Right atrium auricular region (tissue), 2 donors: ENCODE measurements around the gene STPG4. TPM values are rescaled to one million over a fixed set of nuclear protein-coding genes. Genes with fewer than 3 reads are reported as not detected.
"Not testable (repeated sequence)": the region's sequence is repeated elsewhere in the genome, so short reads cannot be mapped to it uniquely, and the experiment has no call there.

Experiments
- DNase-seq: peaks from one replicate; pipeline ENCODE4 v3.0.0-alpha.2; 2019; ENCODE audit warnings: low spot score
- H3K27ac ChIP-seq, 2 donors: fragments of 200-600 bp; sonication (generic); 1 replicate in 1 of 2; 2 replicates in 1 of 2; pipeline ENCODE4 v1.5.1; 2016 to 2019
- H3K27me3 ChIP-seq, 2 donors: fragments of 200-600 bp; sonication (generic); one replicate each; pipeline versions ENCODE4 v1.5.1 to v1.6.0; 2017 to 2019
- H3K36me3 ChIP-seq: fragments of 200-600 bp; sonication (generic); one replicate; pipeline ENCODE4 v1.5.1; 2016
- H3K4me1 ChIP-seq, 2 donors: fragments of 200-600 bp; sonication (generic); one replicate each; pipeline versions ENCODE4 v1.5.1 to v1.6.0; 2017 to 2019
- H3K4me3 ChIP-seq, 2 donors: fragments of 200-600 bp; sonication (generic); 1 replicate in 1 of 2; 2 replicates in 1 of 2; pipeline ENCODE4 v1.5.1; 2017 to 2019; ENCODE audit warnings: mild to moderate bottlenecking in 1 of 2, moderate library complexity in 1 of 2
- H3K9me3 ChIP-seq, 2 donors: fragments of 200-600 bp; sonication (generic); one replicate each; pipeline ENCODE4 v1.5.1; 2019
- total RNA-seq, 2 donors: library from RNA; depleted of rRNA; stranded (reverse); fragments of >200 nt; gene quantifications; one replicate each; pipeline ENCODE4 v1.1.0, GENCODE V29; 2016
- TF ChIP-seq, protein P1 (sequence below), 2 donors: fragments of 200-600 bp; sonication (generic); IDR thresholded peaks; one replicate each; pipeline ENCODE4 v1.5.1; 2019; ENCODE audit warnings: antibody characterized with exemption in 2 of 2

The STPG4 gene
- total RNA-seq, 2 donors from 2014 or later: not detected

- Histone ChIP-seq H3K27me3 (no peaks in the 10 kb centered on the region), H3K4me3 (no peak overlapping the region), H3K9me3 (peaks cover 0 to 10% of the 10 kb centered on the region in 2 donors), H3K36me3 (no peaks in the 10 kb centered on the region), H3K27ac (no peak overlapping the region), H3K4me1 (no peaks in the 10 kb centered on the region)
- no peak for DNase-seq
- TF ChIP-seq, protein P1, sequence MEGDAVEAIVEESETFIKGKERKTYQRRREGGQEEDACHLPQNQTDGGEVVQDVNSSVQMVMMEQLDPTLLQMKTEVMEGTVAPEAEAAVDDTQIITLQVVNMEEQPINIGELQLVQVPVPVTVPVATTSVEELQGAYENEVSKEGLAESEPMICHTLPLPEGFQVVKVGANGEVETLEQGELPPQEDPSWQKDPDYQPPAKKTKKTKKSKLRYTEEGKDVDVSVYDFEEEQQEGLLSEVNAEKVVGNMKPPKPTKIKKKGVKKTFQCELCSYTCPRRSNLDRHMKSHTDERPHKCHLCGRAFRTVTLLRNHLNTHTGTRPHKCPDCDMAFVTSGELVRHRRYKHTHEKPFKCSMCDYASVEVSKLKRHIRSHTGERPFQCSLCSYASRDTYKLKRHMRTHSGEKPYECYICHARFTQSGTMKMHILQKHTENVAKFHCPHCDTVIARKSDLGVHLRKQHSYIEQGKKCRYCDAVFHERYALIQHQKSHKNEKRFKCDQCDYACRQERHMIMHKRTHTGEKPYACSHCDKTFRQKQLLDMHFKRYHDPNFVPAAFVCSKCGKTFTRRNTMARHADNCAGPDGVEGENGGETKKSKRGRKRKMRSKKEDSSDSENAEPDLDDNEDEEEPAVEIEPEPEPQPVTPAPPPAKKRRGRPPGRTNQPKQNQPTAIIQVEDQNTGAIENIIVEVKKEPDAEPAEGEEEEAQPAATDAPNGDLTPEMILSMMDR (IDR thresholded peaks at IDR 0.05): no peak
Observed at GRCh38 chr2:47133046-47133445, 22.1 kb downstream of the STPG4 start.

- no peak for DNase-seq
- Histone ChIP-seq H3K27me3 (no peaks in the 10 kb centered on the region), H3K4me3 (no peak overlapping the region), H3K36me3 (no peaks in the 10 kb centered on the region), H3K27ac (no peak overlapping the region), H3K4me1 (no peaks in the 10 kb centered on the region), H3K9me3 (no peaks in the 10 kb centered on the region)
- TF ChIP-seq, protein P1 (IDR thresholded peaks at IDR 0.05): no peak
Observed at GRCh38 chr2:47129191-47129706, 25.9 kb downstream of the STPG4 start.

DNA sequence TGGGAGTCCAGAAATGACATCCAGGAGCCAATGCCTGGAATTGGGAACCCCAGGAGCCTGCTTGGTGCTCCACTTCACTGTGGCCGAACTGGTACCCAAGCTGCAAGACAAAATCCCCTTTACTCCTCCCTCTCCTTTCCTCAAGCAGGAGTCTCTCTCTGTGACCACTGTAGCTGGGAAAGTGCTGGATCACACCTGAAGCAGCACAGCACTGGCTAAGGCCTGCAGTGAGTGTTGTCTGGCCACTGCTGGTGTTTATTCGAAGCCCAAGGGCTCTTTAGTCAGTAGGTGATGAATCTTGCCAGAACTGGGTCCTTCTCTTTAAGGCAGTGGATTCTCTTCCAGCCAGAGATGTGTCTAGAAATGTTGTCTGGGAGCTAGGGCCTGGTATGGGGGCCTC, 26.4 kb downstream of the STPG4 start:
- no peaks in the 10 kb centered on the region for H3K4me1 ChIP-seq
- H3K27me3 ChIP-seq: no peaks in the 10 kb centered on the region
- no peaks in the 10 kb centered on the region for H3K36me3 ChIP-seq
- no peak overlapping the region for H3K27ac ChIP-seq
- no peaks in the 10 kb centered on the region for H3K9me3 ChIP-seq
- H3K4me3 ChIP-seq: no peak overlapping the region
- no peak for DNase-seq
- TF ChIP-seq, protein P1 (IDR thresholded peaks at IDR 0.05): no peak

DNA sequence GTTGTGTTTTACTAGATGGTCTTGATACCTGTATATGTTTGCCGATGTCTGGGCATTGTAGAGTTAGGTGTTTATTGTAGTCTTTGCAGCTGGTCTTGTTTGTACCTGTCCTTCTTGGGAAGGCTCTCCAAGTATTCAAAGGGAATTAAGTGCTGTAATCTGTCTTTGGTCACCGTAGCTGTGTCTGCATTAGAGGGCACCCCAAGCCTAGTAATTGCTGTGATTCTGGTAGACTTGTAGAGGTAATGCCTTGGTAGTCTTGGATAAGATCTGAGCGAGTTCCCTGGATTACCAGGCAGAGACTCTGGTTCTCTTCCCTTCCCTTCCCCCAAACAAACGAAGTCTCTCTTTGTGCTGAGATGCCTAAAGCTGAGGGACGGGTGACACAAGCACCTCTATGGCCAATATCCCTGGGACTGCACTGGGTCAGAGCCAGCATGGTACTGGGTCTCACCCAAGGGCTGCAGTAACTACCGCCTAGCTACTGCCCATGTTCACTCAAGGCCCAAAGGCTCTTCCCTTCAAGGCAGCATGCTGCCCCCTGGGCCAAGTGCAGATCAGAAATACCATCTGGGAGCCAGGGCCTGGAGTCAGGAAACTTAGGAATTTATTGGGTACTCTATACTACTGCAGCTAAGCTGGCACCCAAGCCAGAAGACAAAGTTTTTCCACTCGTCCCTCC, 27.1 kb downstream of the STPG4 start:
- TF ChIP-seq, protein P1 (IDR thresholded peaks at IDR 0.05): no peak
- Histone ChIP-seq H3K27me3 (no peaks in the 10 kb centered on the region), H3K4me1 (no peaks in the 10 kb centered on the region), H3K36me3 (no peaks in the 10 kb centered on the region), H3K9me3 (no peaks in the 10 kb centered on the region), H3K4me3 (no peak overlapping the region), H3K27ac (no peak overlapping the region)
- DNase-seq: no peak

GRCh38 chr2:47126783-47127182, 28.3 kb downstream of the STPG4 start:
- H3K9me3 ChIP-seq: no peaks in the 10 kb centered on the region
- no peaks in the 10 kb centered on the region for H3K27me3 ChIP-seq
- no peak overlapping the region for H3K4me3 ChIP-seq
- H3K36me3 ChIP-seq: no peaks in the 10 kb centered on the region
- TF ChIP-seq, protein P1 (IDR thresholded peaks at IDR 0.05): no peak
- no peaks in the 10 kb centered on the region for H3K4me1 ChIP-seq
- DNase-seq: no peak
- no peak overlapping the region for H3K27ac ChIP-seq

GRCh38 chr2:47124740-47125139, 30.4 kb downstream of the STPG4 start:
- not testable (repeated sequence) for H3K36me3 ChIP-seq, H3K4me1 ChIP-seq, H3K9me3 ChIP-seq, H3K27ac ChIP-seq, H3K4me3 ChIP-seq, H3K27me3 ChIP-seq, DNase-seq

DNA sequence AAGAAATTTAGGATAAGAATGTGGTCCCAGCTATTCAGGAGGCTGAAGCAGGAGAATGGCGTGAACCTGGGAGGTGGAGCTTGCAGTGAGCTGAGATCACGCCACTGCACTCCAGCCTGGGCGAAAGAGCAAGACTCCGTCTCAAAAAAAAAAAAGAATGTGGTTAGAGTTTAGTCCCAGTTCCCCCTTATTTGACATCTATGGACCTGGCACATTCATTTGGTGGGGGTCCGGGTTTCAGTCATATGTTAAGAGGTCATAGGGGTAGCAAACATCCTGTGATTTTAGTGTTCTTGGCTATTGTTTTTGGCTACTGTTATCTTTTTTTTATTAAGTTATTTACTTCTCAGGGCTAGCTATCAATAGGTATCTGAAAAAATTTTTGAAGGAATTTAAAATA, 34.7 kb downstream of the STPG4 start:
- H3K36me3 ChIP-seq, DNase-seq, H3K4me3 ChIP-seq, H3K27ac ChIP-seq, H3K27me3 ChIP-seq, H3K9me3 ChIP-seq, H3K4me1 ChIP-seq: not testable (repeated sequence)
